Gastroesophageal sphincter (tissue), 4 donors: ENCODE data around the gene BRIP1. TPM values are rescaled to one million over a fixed set of nuclear protein-coding genes. Genes with fewer than 3 reads are reported as not detected.
A peak's percentile ranks its signal among the peaks of the same experiment; 100 is the strongest.

Experiments used
- ATAC-seq: fragments of 150-250 bp; one replicate; pipeline ENCODE4 v1.9.1; 2016; ENCODE audit warnings: mild to moderate bottlenecking, moderate library complexity
- H3K27ac ChIP-seq, 4 donors: fragments of 200-600 bp; sonication (generic) in 3 of 4; 1 replicate in 3 of 4; 2 replicates in 1 of 4; pipeline ENCODE4 v1.5.1; 2016 to 2019
- H3K27me3 ChIP-seq: fragments of 200-600 bp; sonication (generic); one replicate; pipeline ENCODE4 v1.5.1; 2019
- H3K36me3 ChIP-seq, 2 donors: fragments of 200-600 bp; sonication (generic); one replicate each; pipeline ENCODE4 v1.5.1; 2019; ENCODE audit warnings: control low read depth in 1 of 2
- H3K4me1 ChIP-seq, 3 donors: fragments of 200-600 bp; sonication (generic); 1 replicate in 2 of 3; 2 replicates in 1 of 3; pipeline ENCODE4 v1.5.1; 2016 to 2019; ENCODE audit warnings: control low read depth in 2 of 3
- H3K4me3 ChIP-seq, 2 donors: fragments of 200-600 bp; sonication (generic); one replicate each; pipeline ENCODE4 v1.5.1; 2019; ENCODE audit warnings: mild to moderate bottlenecking in 1 of 2, moderate library complexity in 1 of 2
- H3K9me3 ChIP-seq, 3 donors: fragments of 200-600 bp; sonication (generic); one replicate each; pipeline ENCODE4 v1.5.1; 2017 to 2019; ENCODE audit warnings: control low read depth in 2 of 3
- CTCF ChIP-seq, 4 experiments: fragments of 200-600 bp in 2 of 4; fragments of 450-650 bp in 2 of 4; sonication (generic) in 1 of 4; IDR thresholded peaks; one replicate each; pipeline ENCODE4 v1.5.1; 2017 to 2019; ENCODE audit warnings: antibody characterized with exemption in 4 of 4, mild to moderate bottlenecking in 2 of 4, moderate library complexity in 2 of 4
- EP300 ChIP-seq: sonication (generic); formaldehyde crosslinking; IDR thresholded peaks from one replicate; pipeline ENCODE4 v1.6.1; 2017; ENCODE audit warnings: antibody characterized with exemption, mild to moderate bottlenecking
- POLR2A ChIP-seq, 2 donors: fragments of 450-650 bp; IDR thresholded peaks; one replicate each; pipeline ENCODE4 v1.6.1; 2017; ENCODE audit warnings: antibody characterized with exemption in 2 of 2, mild to moderate bottlenecking in 2 of 2, moderate library complexity in 1 of 2
- POLR2AphosphoS5 ChIP-seq: sonication (generic); formaldehyde crosslinking; IDR thresholded peaks from one replicate; pipeline ENCODE4 v1.6.1; 2017; ENCODE audit warnings: antibody characterized with exemption
- WGBS, 2 donors: methylation state at CpG; one replicate each; pipeline ENCODE4 v1.1.5; 2018; ENCODE audit warnings: low coverage in 1 of 2; 5-methylcytosine and 5-hydroxymethylcytosine counted together
- total RNA-seq, 4 donors: library from RNA; depleted of rRNA; stranded (reverse); fragments of >200 nt; gene quantifications; one replicate each; pipeline ENCODE4 v1.1.0, GENCODE V29; 2016

BRIP1 gene
- 1 to 10 TPM in 1 of 4 donors, under 1 TPM in 3; 0.15 to 1.1 (median 0.29) TPM for total RNA-seq

DNA sequence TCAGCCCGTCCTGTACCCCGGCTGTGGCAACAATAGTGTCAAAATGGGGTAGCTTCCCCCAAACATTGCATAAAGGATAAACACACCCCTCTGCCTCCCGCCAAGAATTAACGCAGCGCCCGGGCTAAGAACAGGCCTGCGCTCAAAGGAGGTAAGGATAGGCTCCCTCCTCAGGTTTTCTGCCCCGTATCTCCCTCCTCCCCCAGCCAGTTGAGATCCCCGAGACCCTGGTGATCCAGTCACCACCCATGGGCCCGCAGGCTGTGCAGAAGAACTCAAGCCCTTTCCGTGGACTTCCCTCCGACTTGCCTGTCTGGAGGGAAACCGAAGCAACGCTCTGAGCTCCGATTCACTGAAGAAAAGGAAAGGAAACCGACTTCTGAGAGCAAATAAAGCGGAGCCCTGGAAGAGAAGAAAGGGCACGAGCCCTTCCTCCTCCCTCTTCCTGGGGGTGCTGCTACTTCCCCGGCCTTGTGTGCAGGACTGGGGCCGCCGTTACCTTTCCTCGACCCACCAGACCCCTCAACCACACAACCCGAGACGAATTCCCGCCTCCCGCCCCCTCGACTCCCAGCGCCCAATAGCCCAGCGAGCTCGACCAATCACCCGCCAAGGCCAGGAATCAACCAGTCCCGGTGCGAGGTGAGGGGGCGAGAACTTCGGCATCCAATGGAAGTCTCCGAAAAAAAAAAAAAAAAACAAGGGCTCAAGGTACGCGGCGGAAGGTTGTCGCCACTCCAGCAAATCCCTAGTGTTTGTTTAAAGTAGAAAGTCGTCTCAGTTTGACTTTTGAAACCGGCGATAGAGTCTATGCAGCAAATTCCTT, at the start of gene BRIP1:
TSS of gene BRIP1 (minus strand) at position 554 of the 826 bp plus-strand sequence. CDS start 1,989 bp downstream, outside the sequence.
- no peak for TF ChIP-seq CTCF (IDR thresholded peaks at IDR 0.05)
- TF ChIP-seq POLR2A (IDR thresholded peaks at IDR 0.05) = peak in 1 of 2 donors; percentile 8
- ATAC-seq = peak; percentile 99
- no peaks in the 10 kb centered on the region for H3K9me3 ChIP-seq
- peak within 1 kb of the TSS; percentile 78 to 98 (median 84) for H3K27ac ChIP-seq
- H3K27me3 ChIP-seq = no peaks in the 10 kb centered on the region
- H3K4me3 ChIP-seq = peak within 1 kb of the TSS; percentile 63 to 72
- H3K36me3 ChIP-seq = peaks cover 0 to 12% of the 10 kb centered on the region in 2 donors
- 0% methylated on average over 11 to 25 of the region's 43 CpGs for WGBS, 2 donors
- H3K4me1 ChIP-seq = peaks cover 0 to 14% (median 5%) of the 10 kb centered on the region in 3 donors

DNA sequence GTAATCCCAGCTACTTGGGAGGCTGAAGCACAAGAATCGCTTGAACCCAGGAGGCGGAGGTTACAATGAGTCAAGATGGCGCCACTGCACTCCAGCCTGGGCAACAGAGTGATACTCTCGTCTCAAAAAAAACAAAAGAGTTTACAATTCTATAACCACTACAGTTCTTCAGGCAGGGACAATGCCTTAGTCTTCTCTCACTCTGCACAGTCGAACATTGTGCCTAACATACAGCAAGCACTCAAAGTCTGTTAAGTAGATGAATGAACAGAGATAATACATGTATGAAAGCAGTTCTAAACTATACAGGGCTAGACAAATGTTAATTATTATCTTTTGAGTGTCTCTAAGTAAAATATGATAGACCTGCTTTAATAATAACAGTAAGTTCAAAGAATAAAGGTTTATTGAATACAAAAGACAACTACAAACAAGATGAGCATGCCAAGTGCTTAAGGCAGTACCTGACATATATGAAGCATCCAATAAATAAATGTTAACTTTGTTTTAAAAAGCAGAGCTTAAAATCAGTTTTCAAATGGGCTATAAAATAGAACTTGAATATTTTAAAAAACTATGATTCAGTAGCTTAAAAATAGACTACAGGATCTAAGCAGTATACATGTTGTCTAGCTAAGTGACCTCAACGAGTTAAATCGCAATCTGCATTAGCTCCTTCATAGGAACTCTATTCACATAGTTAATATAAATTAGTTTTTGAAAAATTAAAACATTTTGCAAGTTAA, 45.1 kb upstream of the BRIP1 start:
- Histone ChIP-seq H3K27me3 (no peaks in the 10 kb centered on the region), H3K36me3 (peaks cover 11 to 93% of the 10 kb centered on the region in 2 donors), H3K4me3 (no peak overlapping the region), H3K4me1 (no peaks in the 10 kb centered on the region), H3K27ac (no peak overlapping the region), H3K9me3 (no peaks in the 10 kb centered on the region)
- ATAC-seq = no peak
- TF ChIP-seq CTCF (IDR thresholded peaks at IDR 0.05) (no peak), POLR2AphosphoS5 (no peak), POLR2A (IDR thresholded peaks at IDR 0.05) (no peak), EP300 (no peak)
- WGBS, 2 donors = 92 to 98% methylated on average over 7 of the region's 7 CpGs

GRCh38 chr17:61907361-61907760, 44.0 kb upstream of the BRIP1 start:
- Histone ChIP-seq H3K27ac (no peak overlapping the region), H3K36me3 (peaks cover 11 to 100% of the 10 kb centered on the region in 2 donors), H3K9me3 (no peaks in the 10 kb centered on the region), H3K4me1 (no peaks in the 10 kb centered on the region), H3K27me3 (no peaks in the 10 kb centered on the region), H3K4me3 (no peak overlapping the region)
- TF ChIP-seq POLR2A (IDR thresholded peaks at IDR 0.05) = no peak
- TF ChIP-seq POLR2AphosphoS5 = no peak
- no peak for TF ChIP-seq CTCF (IDR thresholded peaks at IDR 0.05)
- TF ChIP-seq EP300 = no peak
- no peak for ATAC-seq
- 76 to 90% methylated on average over 5 of the region's 5 CpGs for WGBS, 2 donors

GRCh38 chr17:61904094-61904710, 40.9 kb upstream of the BRIP1 start:
- Histone ChIP-seq H3K36me3 (peaks cover 11 to 96% of the 10 kb centered on the region in 2 donors), H3K27ac (no peak overlapping the region), H3K4me3 (no peak overlapping the region), H3K4me1 (no peaks in the 10 kb centered on the region), H3K9me3 (no peaks in the 10 kb centered on the region), H3K27me3 (no peaks in the 10 kb centered on the region)
- TF ChIP-seq POLR2AphosphoS5 (no peak), CTCF (IDR thresholded peaks at IDR 0.05) (no peak), EP300 (no peak), POLR2A (IDR thresholded peaks at IDR 0.05) (no peak)
- ATAC-seq = no peak
- WGBS, 2 donors = 97 to 98% methylated on average over 5 of the region's 5 CpGs
